HG02943 (cell line): ENCODE data around the gene RAD21L1.

Experiments used
- ATAC-seq: cut with Tn5 transposase; IDR thresholded peaks from one replicate; pipeline ENCODE4 v1.9.1; 2021; ENCODE audit warnings: mild to moderate bottlenecking, low read depth, moderate library complexity; ENCODE audit not compliant: unreplicated experiment

The RAD21L1 gene

DNA sequence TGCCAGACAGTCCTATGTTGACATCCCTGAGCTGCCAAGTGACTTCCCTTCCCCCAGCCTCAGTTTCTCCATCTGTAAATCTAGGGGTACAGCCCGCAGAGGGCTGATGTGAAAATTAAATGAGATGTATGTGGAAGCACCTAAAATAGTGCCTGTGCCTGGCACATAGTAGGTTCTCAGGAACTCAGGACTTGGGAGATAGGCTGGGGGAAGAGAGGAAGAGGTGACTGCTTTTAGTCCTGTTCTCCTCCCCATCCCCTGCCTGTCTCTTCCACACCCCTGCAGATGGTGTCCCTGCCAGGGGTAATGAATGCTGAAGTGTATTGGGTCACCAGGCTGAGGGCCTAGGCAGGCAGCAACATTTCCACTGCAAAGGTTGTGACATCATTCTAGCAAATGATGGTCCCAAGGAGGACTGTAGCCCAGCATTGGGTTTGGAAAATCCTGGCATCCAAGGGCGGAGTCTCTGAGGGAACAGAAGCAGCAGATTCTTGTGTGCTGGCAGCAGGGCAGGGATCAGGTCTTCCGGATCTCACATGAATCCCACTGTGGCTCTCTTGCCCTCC, 42.0 kb downstream of the RAD21L1 start:
- ATAC-seq = no peak

GRCh38 chr20:1269235-1269634, 43.4 kb downstream of the RAD21L1 start:
- ATAC-seq = no peak

DNA sequence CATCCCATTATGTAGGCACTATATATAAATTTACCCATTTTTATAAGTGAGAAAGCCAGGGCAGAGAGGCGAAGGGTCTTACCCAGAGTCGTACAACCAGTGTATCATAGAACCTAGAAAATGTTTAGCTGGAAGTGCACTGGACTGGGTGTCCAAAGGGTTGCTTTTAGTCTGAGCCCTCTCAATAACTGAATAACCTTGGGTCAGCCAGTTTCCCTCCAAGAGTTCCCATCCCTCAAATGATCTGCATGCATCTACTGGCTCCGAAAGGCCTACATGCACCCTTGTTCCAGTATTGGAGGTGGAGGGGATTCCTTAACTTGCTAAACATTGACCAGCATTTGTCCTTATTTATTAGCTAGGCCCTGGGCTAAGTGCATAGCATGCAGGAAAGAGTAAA, 44.0 kb downstream of the RAD21L1 start:
- no peak for ATAC-seq

- no peak for ATAC-seq
Measured at GRCh38 chr20:1272368-1273100, 46.7 kb downstream of the RAD21L1 start.

- no peak for ATAC-seq
Measured at GRCh38 chr20:1273366-1273765, 47.5 kb downstream of the RAD21L1 start.

- ATAC-seq = no peak
Measured at GRCh38 chr20:1274485-1275311, 48.9 kb downstream of the RAD21L1 start.

- no peak for ATAC-seq
Measured at GRCh38 chr20:1275919-1276318, 50.1 kb downstream of the RAD21L1 start.

GRCh38 chr20:1277529-1278322, 51.9 kb downstream of the RAD21L1 start:
- no peak for ATAC-seq

DNA sequence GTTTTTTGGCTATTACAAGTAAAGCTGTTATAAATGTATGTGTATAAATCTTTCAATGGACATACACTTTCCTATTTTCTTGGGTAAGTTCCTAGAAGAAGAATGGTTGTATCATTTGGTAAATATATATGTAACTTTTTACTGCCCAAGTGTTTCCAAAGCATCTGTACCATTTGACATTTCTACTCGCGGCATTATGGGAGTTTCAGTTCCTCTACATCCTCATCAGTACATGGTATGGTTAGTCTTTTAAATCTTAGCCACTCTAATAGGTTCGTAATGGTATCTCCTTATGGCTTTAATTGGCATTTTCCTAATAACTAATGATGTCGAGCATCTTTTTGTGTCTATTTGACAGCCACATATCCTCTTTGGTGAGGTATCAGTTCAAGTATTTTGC, 53.1 kb downstream of the RAD21L1 start:
- ATAC-seq = no peak

DNA sequence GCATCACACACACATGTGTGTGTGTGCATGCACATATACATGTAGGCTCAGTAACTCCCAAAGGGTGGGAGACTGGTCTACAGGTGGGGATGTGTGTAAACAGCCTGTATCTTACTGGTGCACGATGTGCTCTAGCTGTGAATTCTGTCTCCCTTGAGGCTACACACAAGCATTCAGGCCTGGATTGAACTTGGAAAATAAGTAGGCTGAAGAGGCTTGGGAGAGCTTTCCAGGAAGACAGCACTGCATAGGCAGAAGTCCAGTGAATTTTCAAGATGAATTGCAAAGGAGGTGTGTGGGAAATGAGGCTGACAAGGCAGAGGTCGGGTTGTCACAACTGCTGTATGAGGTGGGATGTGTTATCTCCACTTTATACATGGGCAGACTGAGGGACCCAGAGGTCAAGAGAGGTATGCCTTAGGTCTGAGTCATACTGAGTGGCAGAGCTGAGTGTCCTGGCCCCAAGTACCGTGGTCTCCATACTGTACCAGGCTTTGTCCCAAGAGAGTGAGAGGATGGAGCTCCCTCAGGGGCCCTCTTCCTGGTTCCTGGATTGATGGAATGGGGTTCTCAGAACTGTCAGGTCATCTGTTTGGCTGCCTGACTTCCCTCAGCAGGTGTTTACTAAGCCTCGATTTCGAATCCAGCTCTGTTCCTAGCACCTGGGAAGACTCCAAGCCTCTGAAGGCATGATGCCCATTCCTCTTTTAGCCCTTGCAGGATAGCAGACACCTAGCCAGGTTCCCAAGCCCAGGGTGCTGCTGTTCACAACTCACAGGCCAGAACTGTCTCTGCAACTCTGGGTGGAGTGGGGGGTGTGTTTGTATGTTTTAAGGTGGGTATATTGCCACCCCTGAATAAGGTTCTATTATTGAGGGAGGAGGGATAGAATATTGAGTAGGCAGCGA, 54.6 kb downstream of the RAD21L1 start:
- ATAC-seq = no peak

DNA sequence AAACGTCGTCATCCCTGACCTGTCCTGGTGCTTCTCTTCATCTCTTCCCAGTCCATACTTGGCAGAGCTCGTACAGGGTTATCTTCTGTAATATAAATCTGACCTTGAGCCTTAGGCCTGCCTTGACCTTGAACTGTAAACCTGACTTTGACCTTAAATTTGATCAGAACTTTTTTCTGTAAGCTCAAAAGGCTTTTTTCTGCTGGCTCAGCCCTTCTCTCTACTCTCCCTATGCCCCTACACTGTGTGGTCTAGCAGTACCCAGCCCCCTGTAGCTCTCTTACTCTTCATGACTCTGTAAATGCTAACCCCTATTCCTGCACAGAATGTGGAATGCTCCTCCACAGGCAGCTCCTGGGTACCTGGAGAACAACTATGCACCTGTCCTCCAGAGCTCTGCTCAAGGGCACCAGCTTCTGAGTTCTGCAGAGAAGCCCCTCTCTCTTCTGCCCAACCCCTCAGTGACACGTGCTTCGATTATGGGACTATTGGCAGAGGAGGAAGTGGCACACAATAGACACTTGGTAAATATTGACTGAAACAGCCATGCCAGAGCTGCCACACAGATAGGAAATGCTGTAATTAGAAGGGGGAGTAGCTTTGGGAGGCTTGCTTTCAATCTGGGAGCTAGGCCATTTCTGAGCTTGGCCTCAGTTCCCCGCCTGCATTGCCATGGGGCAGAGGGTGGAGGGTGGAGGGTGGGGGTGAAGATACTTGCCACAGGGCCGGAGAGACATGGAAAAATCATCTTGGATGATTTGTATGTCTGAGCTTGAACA, 55.6 kb downstream of the RAD21L1 start:
- ATAC-seq = no peak

DNA sequence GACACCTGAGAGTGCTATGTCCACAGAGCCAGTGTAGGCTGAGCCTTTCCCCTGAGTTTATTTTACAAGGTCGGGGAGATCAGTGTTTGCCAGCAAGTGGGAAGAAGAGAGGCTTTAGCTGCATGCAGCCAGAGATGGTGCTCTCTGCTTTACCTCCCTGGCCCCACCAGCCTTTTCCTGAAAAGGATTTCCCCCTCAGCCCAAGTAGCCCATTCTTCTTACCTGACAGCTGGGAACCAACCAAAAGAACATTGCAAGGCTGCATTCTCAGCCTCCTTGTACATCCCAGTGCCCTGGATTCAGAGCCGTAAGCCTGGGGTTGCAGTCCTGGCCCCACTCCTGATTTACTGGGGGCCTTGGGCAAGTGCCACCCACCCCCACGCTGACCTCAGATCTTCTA, 57.1 kb downstream of the RAD21L1 start:
- ATAC-seq = no peak

- no peak for ATAC-seq
Measured at GRCh38 chr20:1283522-1284510, 58.0 kb downstream of the RAD21L1 start.

GRCh38 chr20:1286267-1287024, 60.6 kb downstream of the RAD21L1 start:
- ATAC-seq = no peak

DNA sequence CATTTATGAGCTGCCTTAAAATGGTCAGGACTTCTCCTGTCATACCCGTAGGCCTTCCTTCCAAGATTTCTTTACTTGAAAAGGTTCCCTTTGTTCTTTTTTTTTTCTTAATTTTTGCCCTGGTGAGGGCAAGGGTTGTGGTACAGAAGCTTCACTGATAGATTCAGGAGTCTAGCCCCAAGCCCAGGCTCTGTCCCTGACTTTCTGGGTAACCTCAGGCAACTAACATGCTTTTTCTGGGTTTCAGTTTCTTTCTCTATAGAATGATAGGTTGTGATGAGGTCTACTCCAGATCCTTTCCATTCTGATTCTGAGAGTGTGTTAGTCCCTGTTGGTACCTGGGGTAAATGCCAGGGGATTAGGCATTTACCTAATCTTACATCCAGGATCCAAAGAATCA, 61.5 kb downstream of the RAD21L1 start:
- ATAC-seq = no peak

DNA sequence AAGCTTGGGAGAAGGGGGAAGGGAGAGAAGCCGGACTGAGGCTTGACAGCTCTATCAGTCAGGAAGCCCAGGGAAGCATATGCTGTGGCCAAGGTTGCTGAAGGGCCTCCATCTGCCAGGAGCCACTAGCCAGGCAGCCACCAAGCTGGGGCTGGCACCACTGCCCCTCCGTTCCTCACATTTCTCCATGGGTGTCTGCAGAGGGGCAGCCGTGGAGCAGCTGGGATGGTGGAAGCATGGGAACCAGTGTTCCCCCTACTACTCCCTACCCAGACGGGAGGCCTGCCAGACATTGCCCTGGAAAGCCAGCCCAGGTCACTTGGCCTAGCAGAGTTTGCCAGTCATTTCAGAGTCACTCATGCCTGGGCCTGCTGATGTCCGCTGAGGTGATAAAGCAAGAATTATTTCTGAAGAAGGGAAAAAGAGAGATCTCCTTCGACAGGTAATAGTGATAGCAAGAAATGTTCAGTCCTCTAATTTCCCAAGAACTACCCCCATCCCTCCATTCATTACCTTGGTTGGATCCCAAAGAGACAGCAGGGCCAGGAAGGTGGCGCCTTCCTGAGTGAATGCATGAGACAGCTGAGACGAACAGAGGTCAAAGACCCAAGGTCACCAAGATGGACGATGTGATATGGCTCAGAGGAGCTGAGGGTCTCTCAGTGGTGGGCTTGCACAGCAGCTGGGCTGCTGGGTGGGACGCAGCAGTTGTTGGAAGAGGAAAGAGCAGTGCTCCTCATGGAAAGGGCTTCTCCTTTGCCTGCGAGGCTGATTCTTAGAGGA, 62.1 kb downstream of the RAD21L1 start:
- no peak for ATAC-seq
